ENCODE data around the gene DYNC1I1.

DYNC1I1 gene

GRCh38 chr7:96085953-96086352 lies 313.6 kb downstream of the DYNC1I1 start:
- no peak for DNase-seq

DNA sequence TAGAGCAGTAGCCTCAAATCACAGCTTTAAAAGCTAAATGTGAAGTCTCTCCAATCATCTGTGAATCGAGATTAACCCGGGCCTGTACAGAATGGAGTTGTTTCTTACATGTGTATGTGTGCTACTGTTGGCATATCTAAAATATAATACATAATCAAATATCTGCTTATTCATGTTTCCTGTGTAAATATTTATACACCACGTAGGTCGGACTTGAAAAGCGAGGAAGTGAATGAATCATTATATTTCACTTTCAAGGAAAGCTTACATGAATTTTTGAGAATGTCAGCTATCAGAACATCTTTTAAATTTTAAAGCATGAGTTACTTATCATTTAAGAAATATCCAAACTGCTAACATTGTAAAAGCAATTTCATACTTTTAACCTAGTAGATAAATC lies 316.2 kb downstream of the DYNC1I1 start:
- DNase-seq, result no peak

- no peak for DNase-seq
Measured at GRCh38 chr7:96089511-96089910, 317.2 kb downstream of the DYNC1I1 start.

DNA sequence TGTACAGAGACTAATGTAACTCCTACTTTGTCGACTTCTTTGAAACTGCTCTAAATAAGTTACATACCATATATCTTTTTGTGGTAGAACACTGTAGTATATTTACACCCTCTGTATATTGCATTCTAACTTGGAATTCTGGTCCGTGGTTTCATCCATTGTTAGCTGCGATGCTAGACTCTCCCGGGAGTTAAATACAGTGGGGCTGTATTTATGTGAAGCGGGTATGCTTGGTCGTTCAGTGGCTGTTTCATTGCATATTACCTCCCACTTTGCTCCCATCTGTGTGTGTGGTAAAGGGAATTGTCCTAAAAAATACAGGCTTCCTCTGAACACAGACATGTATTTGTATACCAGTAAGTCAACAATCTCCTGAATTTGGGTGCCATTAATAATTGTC lies 318.4 kb downstream of the DYNC1I1 start:
- no peak for DNase-seq

DNA sequence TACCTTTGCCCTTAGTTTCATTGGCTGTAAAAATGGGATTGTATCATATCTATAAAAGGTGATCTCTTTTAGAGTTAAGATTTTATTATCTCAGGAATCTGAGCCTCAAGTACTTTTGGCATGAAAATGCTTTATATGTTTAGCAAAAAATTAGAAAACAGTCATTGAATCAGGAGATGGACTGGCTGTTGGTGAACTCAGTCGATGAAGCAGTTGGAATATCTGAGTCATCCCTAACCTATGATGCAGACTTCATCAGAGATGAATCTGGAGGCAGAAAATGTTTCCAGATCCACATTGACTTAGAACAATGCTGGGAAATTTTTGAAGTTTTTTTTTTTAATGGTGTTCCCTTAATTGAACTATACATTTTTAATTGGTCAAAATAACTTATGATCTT lies 321.1 kb downstream of the DYNC1I1 start:
- no peak for DNase-seq

DNA sequence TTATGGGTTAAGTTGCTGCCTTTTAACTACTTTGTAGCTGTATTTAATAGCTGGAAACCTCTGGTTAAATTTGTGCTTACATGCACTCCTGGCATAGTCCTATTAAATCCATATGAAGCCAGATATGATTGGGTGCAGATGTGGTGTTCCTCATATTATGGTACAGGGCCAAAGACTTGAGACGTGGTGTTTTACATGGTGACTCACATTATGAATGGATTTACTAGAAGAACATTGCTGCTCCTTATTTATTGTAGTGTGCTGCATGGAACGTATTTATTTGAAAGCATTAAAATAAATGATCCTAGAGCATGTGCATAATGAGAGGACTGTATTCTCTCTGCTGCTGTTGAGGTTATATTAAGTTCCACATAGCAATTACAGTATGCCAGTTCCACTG lies 325.5 kb downstream of the DYNC1I1 start:
- DNase-seq, result no peak

GRCh38 chr7:96100737-96101136 lies 328.4 kb downstream of the DYNC1I1 start:
- DNase-seq, result no peak

DNA sequence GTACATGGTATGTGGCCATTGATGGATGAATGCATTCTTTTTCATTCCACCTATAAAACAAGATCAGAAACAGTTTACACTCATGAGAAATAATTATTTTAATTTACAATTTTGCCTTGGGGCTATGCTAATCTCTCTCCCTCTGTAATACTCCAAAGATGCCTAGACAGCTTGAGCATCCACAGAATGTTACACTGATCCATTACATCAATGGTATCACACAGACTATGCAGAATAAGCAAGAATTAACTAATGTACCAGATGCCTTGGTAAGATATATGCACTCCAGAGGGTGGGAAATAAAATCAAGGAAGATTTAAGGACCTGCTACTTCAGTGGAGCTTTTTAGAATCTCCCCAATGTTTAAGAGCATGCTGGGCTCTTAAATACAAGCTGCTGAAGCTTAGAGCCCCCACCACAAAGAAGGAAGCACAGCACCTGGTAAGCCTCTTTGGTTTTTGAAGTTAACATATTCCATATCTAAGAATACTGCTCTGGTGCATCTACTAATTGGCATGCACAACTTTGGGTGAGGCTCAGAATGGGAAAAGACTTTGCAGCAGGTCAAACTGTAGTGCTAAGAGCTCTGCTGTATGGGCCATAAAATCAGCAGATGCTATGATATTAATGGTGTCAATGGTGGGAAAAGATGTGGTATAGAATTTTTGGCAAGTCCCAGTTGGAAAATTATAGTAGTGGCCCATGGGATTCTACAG lies 329.9 kb downstream of the DYNC1I1 start:
- no peak for DNase-seq

- no peak for DNase-seq
Measured at GRCh38 chr7:96104984-96105383, 332.6 kb downstream of the DYNC1I1 start.

DNA sequence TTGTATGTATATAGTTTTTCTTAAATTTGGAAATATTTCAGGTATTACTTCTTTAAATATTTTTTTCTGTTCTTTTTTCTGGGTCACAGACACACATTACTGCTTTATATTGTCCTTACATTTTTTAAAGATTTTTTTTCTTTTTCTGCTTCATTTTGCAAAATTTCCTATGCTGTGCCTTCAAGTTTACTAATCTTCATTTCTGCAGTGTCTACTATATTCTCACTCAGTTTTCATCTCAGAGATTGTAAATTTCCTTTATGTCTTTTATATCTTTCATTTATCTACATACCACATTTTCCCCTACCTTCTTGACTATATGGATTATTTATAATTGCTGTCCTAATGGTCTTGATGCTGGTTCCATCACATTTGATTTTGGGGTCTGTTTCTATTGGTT lies 339.1 kb downstream of the DYNC1I1 start:
- no peak for DNase-seq

- DNase-seq, result no peak
Measured at GRCh38 chr7:96114190-96114589, 341.8 kb downstream of the DYNC1I1 start.

- DNase-seq, result no peak
Measured at GRCh38 chr7:96116173-96116572, 343.8 kb downstream of the DYNC1I1 start.

DNA sequence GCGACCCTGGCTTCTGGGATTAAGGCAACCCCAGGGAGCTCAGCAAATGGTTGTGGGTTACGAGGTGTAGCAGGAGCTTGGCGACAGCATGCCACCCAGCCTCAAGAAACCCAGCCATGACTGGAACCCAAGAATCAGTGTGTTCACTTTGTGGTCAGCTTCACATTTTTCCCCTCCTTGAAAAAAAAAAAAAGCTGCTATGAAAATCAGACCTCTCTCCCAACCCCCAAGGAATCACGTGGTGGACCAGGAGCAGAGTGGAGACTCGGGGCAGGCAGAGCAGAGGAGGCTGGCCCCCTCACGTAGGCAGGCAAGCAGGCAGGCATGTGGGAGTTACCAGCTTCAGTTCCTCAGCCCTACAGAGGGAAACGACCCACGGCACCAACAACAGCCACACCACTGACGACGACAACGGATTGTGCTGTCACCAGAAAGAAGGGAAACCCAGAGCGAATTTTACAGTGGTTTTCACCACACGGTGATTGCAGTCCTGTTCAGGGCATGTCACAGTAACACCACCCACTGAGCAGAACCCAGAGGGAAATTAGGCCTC lies 346.2 kb downstream of the DYNC1I1 start:
- DNase-seq, result no peak

- no peak for DNase-seq
Measured at GRCh38 chr7:96120445-96121225, 348.3 kb downstream of the DYNC1I1 start.

DNA sequence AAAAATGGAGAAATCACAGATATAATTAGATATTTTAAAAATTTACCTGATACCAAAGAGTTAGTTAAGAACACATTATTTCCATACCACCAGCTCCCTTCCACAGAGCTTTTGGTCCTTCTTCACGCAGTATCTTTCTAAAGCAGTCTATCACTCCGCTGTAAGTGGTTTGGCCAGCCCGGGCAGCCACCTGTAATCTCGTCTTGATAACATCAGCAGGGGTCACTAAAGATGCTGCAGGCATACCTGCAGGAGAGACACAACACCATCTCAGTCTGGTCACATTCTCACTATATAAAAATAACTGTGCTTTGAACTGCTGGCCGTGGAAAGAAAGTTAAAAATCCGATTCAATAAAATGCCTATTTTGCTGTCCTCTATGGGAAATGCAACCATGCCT lies 349.4 kb downstream of the DYNC1I1 start:
- no peak for DNase-seq

DNA sequence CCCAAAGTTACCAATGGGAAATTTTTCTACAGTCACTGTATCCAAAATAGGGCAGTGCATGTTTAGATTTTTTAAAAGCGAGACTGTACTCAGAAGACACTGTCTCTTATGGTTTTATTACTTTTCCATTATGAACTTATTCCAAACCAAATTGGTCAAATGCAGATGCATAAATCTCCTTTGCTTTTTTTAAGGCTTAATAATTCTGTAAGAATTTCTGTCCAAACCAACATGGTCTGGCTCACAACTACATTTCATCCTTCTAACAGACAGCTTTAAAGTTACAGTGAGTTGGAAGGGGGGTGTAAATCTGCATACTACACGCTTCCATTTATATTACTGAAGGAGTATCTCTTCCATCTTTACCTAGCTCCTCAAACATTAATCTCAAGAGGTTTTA lies 350.4 kb downstream of the DYNC1I1 start:
- no peak for DNase-seq

GRCh38 chr7:96126382-96126781 lies 354.0 kb downstream of the DYNC1I1 start:
- no peak for DNase-seq

DNA sequence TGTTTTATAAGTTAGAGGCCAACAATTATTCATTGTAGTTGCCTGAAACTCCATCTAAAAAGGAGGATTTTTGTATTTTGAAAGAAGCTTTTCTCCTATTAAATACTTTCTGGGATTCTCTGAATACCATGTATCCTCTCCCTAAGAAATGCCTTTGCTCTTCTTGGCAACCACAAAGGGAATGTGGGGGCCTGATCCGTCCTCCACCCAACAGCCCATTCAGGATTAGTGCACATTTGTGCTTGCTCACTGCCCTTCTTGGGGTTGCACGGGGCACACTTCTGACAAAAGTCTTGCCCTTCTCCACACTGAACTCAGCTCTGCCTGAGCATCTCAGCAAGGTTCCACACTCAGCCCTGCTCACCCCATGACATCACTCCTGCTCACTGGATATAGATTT lies 355.4 kb downstream of the DYNC1I1 start:
- DNase-seq, result no peak

GRCh38 chr7:96131525-96131924 lies 359.2 kb downstream of the DYNC1I1 start:
- no peak for DNase-seq

DNA sequence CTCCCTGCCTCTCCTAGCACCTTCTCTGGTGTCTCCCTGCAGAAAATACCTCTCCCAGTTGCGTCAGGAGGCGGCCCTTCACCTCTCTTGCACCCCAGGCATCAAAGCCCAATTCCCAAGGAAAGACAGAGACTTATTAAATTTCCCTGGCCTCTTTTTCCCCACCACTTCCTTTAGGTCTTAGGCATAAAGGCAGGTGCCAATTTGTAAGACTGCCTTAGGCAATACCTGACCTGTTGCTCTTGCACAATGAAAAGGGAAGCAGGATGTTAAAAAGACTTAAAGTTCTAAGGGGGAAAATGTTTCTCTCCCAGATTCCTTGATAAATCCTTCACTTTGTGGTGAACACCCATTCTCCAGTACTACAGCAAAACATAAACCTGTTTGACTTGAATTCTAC lies 362.9 kb downstream of the DYNC1I1 start:
- no peak for DNase-seq

DNA sequence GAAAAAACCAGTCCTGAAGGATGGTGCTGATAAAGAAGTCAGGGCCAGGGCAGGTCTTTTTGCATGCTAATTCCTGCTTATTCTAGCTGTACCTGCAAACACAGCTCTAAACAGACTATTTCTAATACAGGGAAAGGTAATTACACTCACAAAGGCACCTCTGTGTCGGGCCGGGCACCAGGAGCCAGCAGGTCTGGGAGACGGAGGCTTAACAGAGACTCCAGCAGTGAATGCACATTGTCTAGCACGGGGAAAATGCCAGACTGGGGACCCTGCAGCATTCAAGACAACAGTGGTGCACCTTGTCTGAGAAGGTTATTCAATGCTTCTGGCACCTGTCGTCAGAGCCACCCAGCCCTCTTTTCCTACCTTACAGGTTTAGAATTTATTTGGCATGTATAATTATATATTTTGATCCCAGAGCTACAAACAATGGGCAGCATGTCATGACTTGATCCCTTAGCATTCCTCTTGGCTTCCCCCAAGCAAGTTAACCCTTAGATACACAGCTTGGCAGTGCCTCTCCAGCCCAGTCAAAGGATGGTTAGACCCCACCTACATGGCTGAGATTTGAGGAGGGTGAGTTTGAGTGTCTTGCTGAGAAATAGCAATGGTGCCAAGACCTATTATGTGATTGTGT lies 364.4 kb downstream of the DYNC1I1 start:
- no peak for DNase-seq

GRCh38 chr7:96143495-96144259 lies 371.3 kb downstream of the DYNC1I1 start:
- no peak for DNase-seq

GRCh38 chr7:96144260-96144526 lies 371.8 kb downstream of the DYNC1I1 start:
- DNase-seq, result no peak
